Urinary bladder (tissue), 4 donors: Measurements from ENCODE around the gene MYMX. TPM values are rescaled to one million over a fixed set of nuclear protein-coding genes. Genes with fewer than 3 reads are reported as not detected.
"Not testable (repeated sequence)": the region's sequence is repeated elsewhere in the genome, so short reads cannot be mapped to it uniquely, and the experiment has no call there.

Source experiments
- DNase-seq: peaks from one replicate; pipeline ENCODE4 v3.0.0-alpha.2; 2015; ENCODE audit errors: extremely low spot score
- H3K27ac ChIP-seq: one replicate; pipeline ENCODE4 v1.5.1; 2013; ENCODE audit warnings: low read depth, mild to moderate bottlenecking, moderate library complexity
- H3K36me3 ChIP-seq: one replicate; pipeline ENCODE4 v1.6.1; 2013; ENCODE audit warnings: mild to moderate bottlenecking, moderate library complexity; ENCODE audit not compliant: insufficient read depth
- H3K4me1 ChIP-seq: one replicate; pipeline ENCODE4 v1.6.1; 2013; ENCODE audit warnings: mild to moderate bottlenecking, moderate library complexity; ENCODE audit not compliant: insufficient read depth
- H3K4me3 ChIP-seq: one replicate; pipeline ENCODE4 v1.5.1; 2013; ENCODE audit warnings: low read depth, low read length
- WGBS: extraction: QIAGEN DNeasy Blood & Tissue Kit; methylation state at CpG from one replicate; pipeline ENCODE4 v1.1.7; 2013; 5-methylcytosine and 5-hydroxymethylcytosine counted together
- polyA plus RNA-seq: library from polyadenylated mRNA; stranded (reverse); fragments of 200-250 nt; gene quantifications from one replicate; pipeline ENCODE4 v1.2.3, GENCODE V29; 2013
- total RNA-seq: library from RNA; depleted of rRNA; stranded (reverse); fragments of >200 nt; gene quantifications from one replicate; pipeline ENCODE4 v1.2.3, GENCODE V29; 2014
- donor health status: healthy with polysubstance abuse.
- donor health status: healthy.

Gene MYMX
- total and polyA plus RNA-seq, 2 donors: 0.28 TPM; not detected in 1

- DNase-seq: no peak
- Histone ChIP-seq H3K36me3 (no peaks in the 10 kb centered on the region), H3K27ac (no peak overlapping the region), H3K4me3 (no peak overlapping the region), H3K4me1 (peaks cover 1% of the 10 kb centered on the region)
- 92% methylated on average over 4 of the region's 4 CpGs for WGBS
Measured at GRCh38 chr6:44180406-44180805, 36.3 kb upstream of the MYMX start.

GRCh38 chr6:44180886-44181285 lies 35.8 kb upstream of the MYMX start:
- Histone ChIP-seq H3K4me1 (peaks cover 1% of the 10 kb centered on the region), H3K27ac (no peak overlapping the region), H3K4me3 (no peak overlapping the region), H3K36me3 (no peaks in the 10 kb centered on the region)
- WGBS: 92% methylated on average over 4 of the region's 4 CpGs
- no peak for DNase-seq

GRCh38 chr6:44181784-44182183 lies 34.9 kb upstream of the MYMX start:
- H3K4me3 ChIP-seq, H3K27ac ChIP-seq, H3K36me3 ChIP-seq, DNase-seq, H3K4me1 ChIP-seq: not testable (repeated sequence)

- Histone ChIP-seq H3K4me3 (no peak overlapping the region), H3K36me3 (no peaks in the 10 kb centered on the region), H3K4me1 (no peaks in the 10 kb centered on the region), H3K27ac (no peak overlapping the region)
- 94% methylated on average over 4 of the region's 4 CpGs for WGBS
- no peak for DNase-seq
Measured at GRCh38 chr6:44182911-44183390, 33.8 kb upstream of the MYMX start.

- Histone ChIP-seq H3K4me3 (no peak overlapping the region), H3K4me1 (no peaks in the 10 kb centered on the region), H3K27ac (no peak overlapping the region), H3K36me3 (no peaks in the 10 kb centered on the region)
- 65% methylated on average over 9 of the region's 9 CpGs for WGBS
- no peak for DNase-seq
Measured at GRCh38 chr6:44183783-44184182, 32.9 kb upstream of the MYMX start.

- H3K27ac ChIP-seq, H3K4me3 ChIP-seq, H3K4me1 ChIP-seq, DNase-seq, H3K36me3 ChIP-seq: not testable (repeated sequence)
- WGBS: 74% methylated on average over 7 of the region's 7 CpGs
Measured at GRCh38 chr6:44185356-44185755, 31.4 kb upstream of the MYMX start.

- no peaks in the 10 kb centered on the region for H3K36me3 ChIP-seq
- 34% methylated on average over 9 of the region's 9 CpGs for WGBS
- no peaks in the 10 kb centered on the region for H3K4me1 ChIP-seq
- no peak overlapping the region for H3K27ac ChIP-seq
- no peak for DNase-seq
- no peak overlapping the region for H3K4me3 ChIP-seq
Measured at GRCh38 chr6:44185953-44186634, 30.6 kb upstream of the MYMX start.

- WGBS: 77% methylated on average over 7 of the region's 7 CpGs
- Histone ChIP-seq H3K36me3 (no peaks in the 10 kb centered on the region), H3K27ac (no peak overlapping the region), H3K4me1 (no peaks in the 10 kb centered on the region), H3K4me3 (no peak overlapping the region)
- no peak for DNase-seq
Measured at GRCh38 chr6:44186635-44187025, 30.1 kb upstream of the MYMX start.

GRCh38 chr6:44188819-44189218 lies 27.9 kb upstream of the MYMX start:
- no peak overlapping the region for H3K4me3 ChIP-seq
- DNase-seq: no peak
- 70% methylated on average over 2 of the region's 2 CpGs for WGBS
- no peaks in the 10 kb centered on the region for H3K4me1 ChIP-seq
- no peaks in the 10 kb centered on the region for H3K36me3 ChIP-seq
- no peak overlapping the region for H3K27ac ChIP-seq

GRCh38 chr6:44189257-44189656 lies 27.5 kb upstream of the MYMX start:
- no peaks in the 10 kb centered on the region for H3K4me1 ChIP-seq
- 77% methylated on average over 2 of the region's 2 CpGs for WGBS
- DNase-seq: no peak
- H3K4me3 ChIP-seq: no peak overlapping the region
- H3K27ac ChIP-seq: no peak overlapping the region
- H3K36me3 ChIP-seq: no peaks in the 10 kb centered on the region

GRCh38 chr6:44190715-44191114 lies 26.0 kb upstream of the MYMX start:
- no peak overlapping the region for H3K4me3 ChIP-seq
- H3K4me1 ChIP-seq: no peaks in the 10 kb centered on the region
- 15% methylated on average over 2 of the region's 2 CpGs for WGBS
- no peak overlapping the region for H3K27ac ChIP-seq
- no peaks in the 10 kb centered on the region for H3K36me3 ChIP-seq
- no peak for DNase-seq

- Histone ChIP-seq H3K4me3 (no peak overlapping the region), H3K4me1 (no peaks in the 10 kb centered on the region), H3K27ac (no peak overlapping the region), H3K36me3 (no peaks in the 10 kb centered on the region)
- no peak for DNase-seq
- WGBS: 59% methylated on average over 10 of the region's 10 CpGs
Measured at GRCh38 chr6:44192428-44193041, 24.2 kb upstream of the MYMX start.

GRCh38 chr6:44193307-44193910 lies 23.3 kb upstream of the MYMX start:
- no peaks in the 10 kb centered on the region for H3K4me1 ChIP-seq
- H3K4me3 ChIP-seq: no peak overlapping the region
- DNase-seq: no peak
- H3K27ac ChIP-seq: no peak overlapping the region
- no peaks in the 10 kb centered on the region for H3K36me3 ChIP-seq
- 92% methylated on average over 8 of the region's 8 CpGs for WGBS

- H3K4me3 ChIP-seq: no peak overlapping the region
- H3K4me1 ChIP-seq: no peaks in the 10 kb centered on the region
- H3K27ac ChIP-seq: no peak overlapping the region
- WGBS: 87% methylated on average over 5 of the region's 5 CpGs
- DNase-seq: no peak
- H3K36me3 ChIP-seq: no peaks in the 10 kb centered on the region
Measured at GRCh38 chr6:44194326-44194725, 22.4 kb upstream of the MYMX start.
